Measurements from ENCODE around the gene NCOA4. TPM values are rescaled to one million over a fixed set of nuclear protein-coding genes. Genes with fewer than 3 reads are reported as not detected.
"Not testable (repeated sequence)": the region's sequence is repeated elsewhere in the genome, so short reads cannot be mapped to it uniquely, and the experiment has no call there.

NCOA4 gene
- polyA plus RNA-seq, 3 donors: 38.3 to 80.5 (median 76.5) TPM

DNA sequence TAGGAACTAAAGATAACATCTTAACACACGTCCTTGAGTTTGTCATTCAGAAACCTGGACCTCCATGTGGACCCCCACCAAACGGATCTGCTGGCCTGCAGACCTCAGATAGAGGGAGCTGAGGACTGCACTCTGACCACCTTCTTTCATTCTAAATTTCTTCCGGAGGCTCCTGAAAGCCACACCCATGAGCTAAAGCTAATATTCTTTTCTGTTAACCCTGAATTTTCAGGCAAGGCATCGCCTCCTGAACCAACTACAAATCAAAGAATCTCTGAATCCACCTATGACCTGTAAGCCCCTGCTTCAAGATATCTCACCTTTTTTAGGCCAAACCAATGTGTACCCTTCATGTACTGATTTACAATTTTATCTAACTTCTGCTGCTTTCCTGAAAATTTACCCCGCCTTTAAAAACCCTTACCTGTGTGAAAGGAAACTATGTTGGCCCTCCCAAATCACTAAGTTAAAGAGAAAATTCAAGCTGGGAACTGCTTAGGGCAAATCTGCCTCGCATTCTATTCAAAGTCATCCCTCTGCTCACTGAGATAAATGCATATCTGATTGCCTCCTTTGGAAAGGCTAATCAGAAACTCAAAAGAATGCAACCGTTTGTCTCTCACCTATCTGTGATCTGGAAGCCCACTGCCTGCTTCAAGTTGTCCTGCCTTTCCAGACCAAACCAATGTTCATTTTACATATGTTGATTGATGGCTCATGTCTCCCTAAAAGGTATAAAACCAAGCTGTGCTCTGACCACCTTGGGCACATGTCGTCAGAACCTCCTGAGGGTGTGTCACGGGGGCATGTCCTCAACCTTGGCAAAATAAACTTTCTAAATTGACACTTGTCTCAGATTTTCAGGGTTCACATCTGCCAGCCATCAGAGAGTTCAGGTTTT is 23.4 kb upstream of the NCOA4 start:
- no peak overlapping the region for H3K27ac ChIP-seq (ENCODE audit: low read depth, low read length)
- WGBS, 3 donors: 49 to 58% (median 55%) methylated on average over 9 of the region's 9 CpGs

DNA sequence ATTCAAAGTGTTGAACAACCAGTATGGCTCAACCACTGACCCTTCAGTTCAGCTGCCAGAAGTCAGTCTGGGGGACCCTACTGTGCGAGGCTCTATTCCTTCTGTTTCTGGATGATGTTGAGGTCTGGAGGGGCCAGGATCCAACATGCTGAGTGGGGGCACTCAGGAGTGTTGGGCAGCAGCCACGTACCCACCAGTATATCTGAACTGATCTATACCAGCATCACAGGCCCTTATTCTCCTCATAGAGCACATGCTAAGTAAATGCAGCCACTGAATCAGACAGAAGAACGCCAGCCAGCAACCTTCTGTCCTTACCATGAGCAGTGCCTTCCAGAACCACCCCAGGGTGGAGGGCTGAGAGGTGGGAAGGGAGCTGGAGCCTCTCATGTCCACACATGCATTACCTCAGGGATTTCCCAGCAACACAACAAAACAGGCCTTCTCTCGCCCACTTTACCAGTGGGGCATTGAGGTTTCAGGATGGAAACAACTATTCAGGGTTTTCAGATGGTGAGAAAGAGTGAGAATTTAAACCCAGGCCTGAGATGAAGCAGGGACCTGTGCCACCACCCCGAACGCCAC is 22.5 kb upstream of the NCOA4 start:
- WGBS, 3 donors: 85 to 88% (median 88%) methylated on average over 6 of the region's 6 CpGs
- H3K27ac ChIP-seq (ENCODE audit: low read depth, low read length): no peak overlapping the region

DNA sequence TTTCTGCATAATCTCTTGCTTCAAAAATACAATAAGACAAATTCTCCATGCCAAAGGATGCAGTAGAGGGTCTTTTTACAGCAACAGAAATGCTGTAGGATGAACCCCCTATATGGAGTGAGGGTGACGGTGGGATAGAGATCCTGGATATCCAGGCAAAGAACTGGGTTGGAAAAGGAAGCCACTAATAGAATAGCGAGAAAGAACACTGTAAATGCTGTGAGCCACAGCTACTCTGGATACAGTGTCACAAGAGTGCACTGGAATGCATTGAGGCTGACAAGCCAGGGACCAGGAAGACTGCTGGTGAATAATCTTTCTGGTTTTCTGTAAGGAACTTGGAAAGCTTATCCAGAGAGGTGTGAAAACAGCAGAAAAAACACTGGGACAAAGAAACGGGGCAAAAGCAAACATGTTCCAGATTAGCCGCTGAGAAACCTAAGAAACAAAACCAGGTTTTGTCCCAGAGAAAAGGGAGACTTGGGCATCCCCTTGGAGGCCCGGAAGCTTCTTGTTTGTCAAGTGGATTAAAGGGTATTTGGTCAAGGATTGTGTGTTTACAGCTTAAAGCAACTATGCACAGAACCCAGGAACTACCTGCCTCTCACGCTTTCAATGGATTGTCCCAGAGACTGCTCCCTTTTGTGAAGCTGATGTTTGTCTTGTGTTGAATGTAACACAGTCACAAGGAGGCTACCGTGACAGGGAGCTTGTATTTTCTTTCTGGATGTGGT is 21.8 kb upstream of the NCOA4 start:
- WGBS, 3 donors: 36 to 67% (median 58%) methylated on average over 7 of the region's 7 CpGs
- H3K27ac ChIP-seq (ENCODE audit: low read depth, low read length): no peak overlapping the region

DNA sequence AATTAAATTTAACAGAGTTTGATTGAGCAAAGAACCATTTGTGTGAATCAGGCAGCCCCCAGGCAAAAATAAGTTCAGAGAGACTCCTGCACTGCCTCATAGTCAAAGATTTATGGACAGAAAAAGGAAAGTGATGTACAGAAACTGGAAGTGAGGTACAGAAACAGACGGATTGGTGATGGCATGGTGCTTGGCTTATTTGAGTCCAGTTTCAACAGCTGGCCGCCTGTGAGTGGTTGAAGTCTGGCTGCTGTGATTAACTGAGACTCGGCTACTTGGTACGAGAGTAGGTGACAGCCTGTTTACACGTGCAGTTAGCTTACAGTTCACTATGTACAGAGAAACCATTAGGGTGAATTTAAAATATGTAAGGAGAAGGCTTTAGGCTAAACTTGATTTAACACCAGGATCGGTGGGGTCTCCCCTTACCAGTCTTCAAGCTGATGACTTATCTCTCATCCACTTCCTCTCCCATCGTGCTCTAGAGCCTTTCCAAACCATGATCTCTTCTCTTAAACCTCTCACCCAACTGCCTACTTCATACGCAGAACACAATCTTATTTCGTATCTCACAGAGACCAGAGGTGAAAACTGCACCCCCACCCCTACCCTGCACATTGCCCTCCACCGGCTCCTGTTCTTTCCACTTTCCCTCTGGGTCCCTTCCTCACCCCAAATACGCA is 20.7 kb upstream of the NCOA4 start:
- no peak overlapping the region for H3K27ac ChIP-seq (ENCODE audit: low read depth, low read length)
- WGBS, 3 donors: 42 to 64% (median 54%) methylated on average over 11 of the region's 11 CpGs

DNA sequence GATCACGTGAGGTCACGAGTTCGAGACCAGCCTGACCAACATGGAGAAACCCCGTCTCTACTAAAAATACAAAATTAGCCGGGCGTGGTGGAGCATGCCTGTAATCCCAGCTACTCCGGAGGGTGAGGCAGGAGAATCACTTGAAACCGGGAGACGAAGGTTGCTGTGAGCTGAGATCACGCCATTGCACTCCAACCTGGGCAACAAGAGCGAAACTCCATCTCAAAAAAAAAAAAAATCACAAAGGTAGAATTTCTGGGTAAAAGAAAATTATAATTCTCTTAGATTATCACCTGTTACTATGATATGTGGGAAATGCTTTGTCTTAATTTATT is 19.0 kb upstream of the NCOA4 start:
- H3K27ac ChIP-seq (ENCODE audit: low read depth, low read length): not testable (repeated sequence)
- 96 to 98% (median 97%) methylated on average over 11 of the region's 11 CpGs for WGBS, 3 donors

DNA sequence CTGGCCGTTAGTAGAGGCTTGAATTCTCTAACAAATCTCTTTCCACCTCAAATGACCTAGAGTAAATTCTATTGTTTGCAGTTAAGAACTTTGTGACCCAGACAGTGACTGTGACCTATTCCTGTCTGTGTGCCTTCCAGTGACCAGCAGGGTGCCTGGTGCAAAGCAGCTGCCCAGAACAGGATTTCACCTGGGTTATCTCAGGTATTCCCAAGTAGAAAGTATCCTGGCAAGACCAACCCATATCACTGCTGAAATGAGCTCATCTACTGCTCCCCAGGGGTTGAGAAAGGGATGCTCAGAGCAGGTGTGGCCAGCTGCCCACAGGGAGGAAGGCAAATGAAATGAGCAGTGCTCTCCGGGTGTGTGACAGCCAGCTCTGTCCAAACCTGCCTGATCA is 17.7 kb upstream of the NCOA4 start:
- 36 to 47% (median 46%) methylated on average over 2 of the region's 2 CpGs for WGBS, 3 donors
- no peak overlapping the region for H3K27ac ChIP-seq (ENCODE audit: low read depth, low read length)

DNA sequence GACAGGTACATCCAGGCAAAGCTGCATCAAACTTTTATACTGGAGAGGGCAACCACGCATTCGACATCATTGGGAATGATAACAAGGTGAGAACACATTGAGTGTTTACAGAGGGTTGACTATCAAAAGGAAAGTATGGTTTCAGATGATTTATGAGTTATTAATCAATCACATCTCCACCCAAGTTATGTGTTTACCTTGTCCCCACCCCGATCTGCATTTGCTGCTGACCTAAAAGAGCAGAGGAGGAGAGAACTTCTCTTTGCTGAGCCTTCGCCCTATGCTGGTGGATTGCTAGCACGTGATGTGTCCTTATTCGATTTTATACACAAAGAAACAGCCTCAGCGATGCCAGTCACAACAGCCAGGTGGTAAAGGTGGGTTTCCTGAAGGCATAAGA is 15.8 kb upstream of the NCOA4 start, which contains the start of gene MSMB:
MSMB (minus strand) TSS at position 9 of the 400 bp plus-strand sequence. CDS start 32 bp downstream, outside the sequence.
- WGBS, 3 donors: 72 to 89% (median 85%) methylated on average over 7 of the region's 7 CpGs

DNA sequence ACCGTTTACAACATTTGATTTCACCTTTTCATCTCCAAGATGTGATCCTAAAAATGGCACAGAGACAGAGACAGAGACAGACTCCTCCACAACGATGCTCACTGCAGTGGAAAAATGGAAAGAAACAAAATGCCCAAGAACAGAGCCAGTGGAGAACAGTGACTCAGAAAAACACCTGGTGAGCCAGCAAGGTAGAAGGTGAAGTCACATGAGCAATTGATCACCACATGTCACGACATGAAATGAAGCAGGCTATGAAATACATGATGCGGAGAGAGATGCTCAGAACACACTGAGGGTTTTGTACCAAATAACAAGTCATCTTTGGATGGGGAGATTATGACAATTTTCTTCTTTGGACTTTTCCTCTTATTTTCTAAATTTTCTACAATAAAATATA is 12.1 kb upstream of the NCOA4 start:
- WGBS, 3 donors: 47 to 73% (median 71%) methylated on average over 4 of the region's 4 CpGs

More for the DNA sequence above, 15.8 kb upstream of the NCOA4 start, which contains the start of gene MSMB:
- H3K27ac ChIP-seq (ENCODE audit: low read depth, low read length): no peak within 1 kb of the TSS

DNA sequence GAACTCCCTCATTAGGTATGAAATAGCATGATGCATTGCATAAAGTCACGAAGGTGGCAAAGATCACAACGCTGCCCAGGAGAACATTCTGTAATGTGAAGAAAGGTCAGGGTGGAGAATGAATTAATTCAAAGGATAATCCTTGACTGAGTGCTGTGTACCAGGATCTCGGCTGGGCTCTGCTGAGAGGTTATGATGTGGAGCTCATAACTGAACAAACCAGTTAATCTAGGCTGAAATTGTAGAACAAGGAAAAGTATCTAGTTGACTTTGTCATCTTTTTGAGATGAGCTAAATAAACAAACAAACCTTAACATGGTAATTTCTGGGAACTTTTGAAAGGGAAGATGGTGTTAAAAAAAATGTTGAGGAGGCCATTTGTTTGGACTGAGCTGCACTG is 9.6 kb upstream of the NCOA4 start:
- H3K27ac ChIP-seq (ENCODE audit: low read depth, low read length): no peak overlapping the region
- 75 to 90% (median 86%) methylated on average over 3 of the region's 3 CpGs for WGBS, 3 donors

More for the DNA sequence above, 12.1 kb upstream of the NCOA4 start:
- H3K27ac ChIP-seq (ENCODE audit: low read depth, low read length): no peak overlapping the region

DNA sequence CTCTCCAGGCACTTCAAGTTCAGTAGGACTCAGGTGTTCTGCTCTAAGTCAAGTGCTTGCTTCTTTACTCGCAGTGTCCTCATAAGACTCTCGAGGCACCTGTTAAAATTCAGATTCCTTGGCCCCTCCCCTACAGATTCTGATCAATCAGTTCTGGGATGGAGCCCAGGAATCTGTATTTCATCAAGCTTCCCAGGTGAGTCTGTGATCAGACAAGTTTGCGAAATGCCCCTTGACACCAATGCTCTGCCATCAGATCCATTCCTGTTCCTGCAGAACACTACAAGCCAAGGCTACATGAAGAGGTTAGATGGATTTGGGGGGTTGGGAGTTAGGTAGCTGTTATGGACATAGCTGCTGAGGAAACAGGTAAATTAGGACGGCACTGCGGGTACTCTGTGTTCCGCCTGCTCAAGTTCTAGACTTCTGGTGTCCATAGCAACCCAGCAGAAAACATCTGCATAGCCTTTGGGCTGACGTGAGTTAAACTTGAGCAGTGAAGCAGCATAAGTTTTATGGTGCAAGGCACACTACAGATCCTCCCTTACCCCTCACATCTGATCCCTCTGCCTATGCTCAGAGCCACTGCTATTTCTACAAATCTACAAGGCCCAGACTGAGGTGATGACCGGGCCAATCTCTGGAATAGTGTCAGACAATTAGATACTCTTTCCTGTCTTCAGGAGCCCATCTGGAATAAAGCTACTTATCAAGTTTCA is 6.8 kb upstream of the NCOA4 start:
- H3K27ac ChIP-seq (ENCODE audit: low read depth, low read length): no peak overlapping the region
- 87 to 90% (median 90%) methylated on average over 8 of the region's 8 CpGs for WGBS, 3 donors

DNA sequence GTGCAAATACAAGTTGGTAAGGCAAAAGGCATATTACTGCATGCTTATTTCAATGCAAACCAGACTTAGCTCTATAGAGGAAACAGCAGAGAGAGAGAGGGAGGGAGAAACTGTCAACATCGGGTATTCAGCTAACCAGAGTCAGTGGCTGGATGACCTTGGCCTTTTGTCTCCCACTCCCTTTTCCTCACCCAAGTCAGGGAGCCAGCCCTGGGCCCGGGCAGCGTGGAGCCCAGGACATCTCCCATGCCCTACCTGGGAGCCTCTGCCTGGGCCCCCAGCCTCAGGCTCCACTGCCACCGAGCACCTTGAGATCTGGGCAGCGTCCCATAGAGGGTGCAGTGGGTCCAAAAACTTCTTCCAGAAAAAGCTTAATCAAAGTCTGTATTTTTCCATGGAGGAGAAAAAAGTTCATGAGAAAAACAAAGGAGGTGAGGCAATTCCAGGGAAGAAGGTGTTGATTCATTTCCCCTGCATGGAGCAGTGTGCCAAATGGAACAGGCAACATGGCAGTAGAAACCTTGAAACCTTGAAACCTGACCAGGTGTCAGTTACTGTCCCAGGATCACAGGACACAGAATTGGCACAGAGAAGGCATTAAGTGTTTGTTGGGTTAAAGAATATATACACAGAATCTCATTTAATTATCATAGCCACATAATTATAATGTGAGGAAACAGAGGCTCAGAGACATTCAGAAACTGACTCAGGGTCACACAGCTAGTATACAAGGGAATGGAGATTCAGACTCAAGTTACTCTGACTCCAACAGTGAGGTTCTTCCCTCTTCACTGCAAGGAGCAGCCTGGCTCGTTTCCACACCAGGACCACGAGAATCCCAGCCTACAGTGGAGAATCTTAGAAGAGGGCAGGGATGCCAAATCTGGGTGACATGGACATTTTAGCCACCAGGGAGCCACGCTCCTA is 5.8 kb upstream of the NCOA4 start:
- WGBS, 3 donors: 56 to 70% (median 57%) methylated on average over 8 of the region's 8 CpGs
- H3K27ac ChIP-seq (ENCODE audit: low read depth, low read length): no peak overlapping the region

DNA sequence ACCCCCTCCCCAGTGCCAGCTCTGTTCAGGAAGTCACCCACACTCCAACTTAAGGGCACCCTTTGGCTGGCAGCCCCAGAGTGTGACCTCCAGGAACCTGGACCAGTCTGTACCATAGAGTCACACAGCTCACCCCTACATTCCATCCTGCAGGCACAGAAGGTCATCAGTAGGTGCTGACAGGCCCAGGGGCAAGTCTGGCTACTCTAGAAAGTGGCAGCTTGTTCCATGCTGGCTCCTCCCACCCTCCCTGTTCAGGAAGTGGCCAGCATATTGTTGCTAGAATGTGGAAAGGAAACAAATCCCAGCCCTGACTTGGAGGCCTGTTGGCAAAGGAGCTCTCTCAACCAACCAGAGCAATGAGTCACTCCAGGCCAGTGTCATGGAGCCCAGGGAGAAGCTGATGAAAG is 3.2 kb upstream of the NCOA4 start:
- H3K27ac ChIP-seq (ENCODE audit: low read depth, low read length): no peak overlapping the region

DNA sequence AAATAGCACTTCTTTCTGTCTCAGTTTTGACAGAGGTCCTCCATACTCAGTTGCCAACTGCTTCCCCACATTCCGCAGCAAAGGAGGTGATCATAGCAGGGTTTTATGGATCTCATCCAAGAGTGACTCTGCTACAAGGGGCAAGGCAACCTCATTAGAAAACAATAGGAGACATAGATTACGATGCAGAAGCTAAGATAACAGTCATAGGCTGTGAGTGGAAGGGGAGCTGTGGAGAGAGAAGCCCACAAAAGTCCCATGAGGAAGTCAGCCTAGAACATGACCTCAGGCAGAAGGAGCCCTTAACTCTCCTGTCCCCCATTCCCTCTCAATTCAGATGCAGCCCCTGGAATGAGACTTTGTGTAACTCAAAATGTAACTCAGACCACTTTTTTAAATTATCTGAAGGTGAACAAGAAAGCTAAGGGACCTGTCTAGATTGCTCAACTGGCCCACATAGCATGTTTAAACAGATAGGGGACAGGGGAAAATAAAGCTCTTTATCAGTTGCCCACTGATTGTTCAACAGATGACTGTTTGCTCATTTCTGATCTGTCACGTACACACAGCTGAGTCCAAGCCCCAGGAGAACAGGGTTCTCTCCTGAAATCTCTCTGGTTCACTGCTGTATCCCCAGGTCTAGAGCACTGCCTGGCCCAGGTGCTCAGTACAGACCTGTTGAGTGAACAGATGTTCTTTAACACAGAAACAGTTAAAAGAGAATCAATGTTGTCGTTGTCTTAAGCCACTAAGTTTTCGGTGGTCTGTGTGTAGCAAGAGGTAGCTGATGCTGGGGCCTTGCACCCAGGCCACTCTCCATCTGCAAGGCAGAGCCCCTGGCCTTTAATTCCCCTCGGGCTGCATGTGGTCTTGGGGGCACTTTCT is 1.5 kb upstream of the NCOA4 start:
- WGBS, 3 donors: 57 to 78% (median 71%) methylated on average over 6 of the region's 6 CpGs

DNA sequence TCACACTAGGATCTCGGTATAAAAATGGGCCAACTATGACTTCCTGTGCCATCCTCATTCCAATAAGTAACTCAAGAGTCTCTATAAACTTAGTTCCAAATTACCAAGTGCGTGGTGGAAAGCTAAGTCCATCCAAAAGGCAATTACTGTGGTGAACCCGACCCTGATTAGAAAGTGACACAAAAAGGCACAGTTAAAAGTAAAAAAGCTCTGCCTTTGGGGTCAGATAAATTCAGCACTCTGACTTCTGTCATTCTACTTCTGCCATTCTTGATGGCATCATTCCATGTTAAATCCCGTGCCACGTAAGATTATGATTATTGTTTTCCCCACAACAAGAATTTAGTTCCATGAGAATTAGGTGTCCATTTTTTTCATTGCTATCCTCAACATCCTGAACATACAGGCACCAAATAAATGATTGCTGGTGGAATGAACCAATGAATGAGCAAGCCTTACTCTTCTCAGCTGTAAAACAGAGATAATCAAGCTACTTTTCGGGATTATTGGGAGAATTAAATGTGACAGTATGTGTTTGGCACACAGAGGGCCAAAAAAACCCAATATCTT is 877 bp downstream of the NCOA4 start:
- no peak overlapping the region for H3K27ac ChIP-seq (ENCODE audit: low read depth, low read length)
- WGBS, 3 donors: 7 to 17% (median 15%) methylated on average over 6 of the region's 6 CpGs

More for the DNA sequence above, 1.5 kb upstream of the NCOA4 start:
- H3K27ac ChIP-seq (ENCODE audit: low read depth, low read length): no peak overlapping the region

DNA sequence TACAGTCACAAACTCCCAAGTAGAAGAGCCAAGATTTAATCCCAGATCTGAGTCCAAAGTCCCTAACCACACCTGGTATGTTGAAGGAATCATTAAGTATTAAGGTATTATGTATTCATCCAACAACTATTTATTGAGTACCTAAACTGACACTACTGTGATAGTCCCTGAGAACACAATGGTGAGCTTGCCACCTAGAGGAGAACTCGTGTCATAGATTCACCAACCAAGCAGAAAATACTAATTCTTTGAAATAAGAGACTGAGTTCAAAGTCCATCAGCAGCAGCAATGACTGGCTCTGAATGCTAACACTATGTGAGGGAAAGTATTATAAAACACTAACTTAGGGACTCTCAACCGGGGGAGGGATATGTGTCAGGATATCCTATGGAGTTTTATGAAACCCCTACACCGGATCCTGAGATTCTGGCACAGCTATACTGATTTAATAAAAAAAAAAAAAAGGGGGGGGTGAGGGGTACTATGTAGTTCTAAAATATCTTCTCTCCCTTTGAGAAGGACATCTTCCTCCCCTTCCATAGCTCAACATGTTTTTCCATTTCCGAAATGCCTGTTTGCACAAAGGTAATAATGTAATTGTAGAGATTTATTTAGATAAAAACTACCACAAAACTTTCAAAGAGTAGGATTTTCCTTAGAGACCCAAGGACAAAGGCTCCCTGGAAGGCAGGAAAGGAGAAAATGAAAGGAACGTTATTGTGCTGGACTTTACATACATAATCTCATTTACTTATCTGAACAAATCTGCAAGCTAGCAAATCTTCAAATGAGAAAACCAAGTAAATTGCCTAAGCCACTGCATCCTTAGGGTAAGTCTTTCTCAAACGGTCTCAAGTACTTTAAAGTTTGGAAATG is 1.6 kb downstream of the NCOA4 start:
- H3K27ac ChIP-seq (ENCODE audit: low read depth, low read length): no peak overlapping the region
- 11 to 25% (median 19%) methylated on average over 6 of the region's 6 CpGs for WGBS, 3 donors
